Pancreas (tissue), 10 donors: Measurements from ENCODE around the gene ECHDC3. TPM values are rescaled to one million over a fixed set of nuclear protein-coding genes. Genes with fewer than 3 reads are reported as not detected.

Source experiments
- ATAC-seq, 4 donors: fragments of 200-7000 bp; cut with Tn5 transposase; one replicate each; pipeline versions ENCODE4 v1.8.0 to v1.9.1; 2020; ENCODE audit warnings: mild to moderate bottlenecking in 4 of 4, moderate library complexity in 4 of 4
- DNase-seq, 6 donors: peaks; one replicate each; pipeline ENCODE4 v3.0.0-alpha.2; 2020
- FAIRE-seq: peaks from 2 replicates; lab custom pipeline; 2012; peaks lifted over from hg19 to GRCh38; lab: Jason Lieb, UNC
- H3K27ac ChIP-seq, 4 donors: fragments of 200-600 bp; sonication (generic); 1 replicate in 3 of 4; 2 replicates in 1 of 4; pipeline versions ENCODE4 v1.5.0 to v1.8.0; 2020
- H3K27me3 ChIP-seq, 4 donors: fragments of 200-600 bp; one replicate each; pipeline ENCODE4 v1.8.0; 2021
- H3K36me3 ChIP-seq, 3 donors: fragments of 200-600 bp; sonication (generic) in 1 of 3; one replicate each; pipeline versions ENCODE4 v1.5.0 to v1.8.0; 2020 to 2021
- H3K4me1 ChIP-seq, 3 donors: fragments of 200-600 bp; one replicate each; pipeline ENCODE4 v1.8.0; 2021
- H3K4me3 ChIP-seq, 4 donors: fragments of 200-600 bp; sonication (generic) in 2 of 4; one replicate each; pipeline versions ENCODE4 v1.5.0 to v1.8.0; 2020 to 2021
- H3K9me3 ChIP-seq, 4 donors: fragments of 200-600 bp; one replicate each; pipeline ENCODE4 v1.8.0; 2021
- CTCF ChIP-seq, 4 donors: fragments of 200-600 bp; sonication (generic) in 3 of 4; IDR thresholded peaks; one replicate each; pipeline versions ENCODE4 v1.5.0 to v1.8.0; 2021; ENCODE audit warnings: antibody characterized with exemption in 4 of 4
- WGBS, 2 donors: extraction: QIAGEN DNeasy Blood & Tissue Kit; methylation state at CpG; one replicate each; pipeline ENCODE4 v1.1.7; 2013; 5-methylcytosine and 5-hydroxymethylcytosine counted together
- intact Hi-C, 3 donors: fragments of 100-400 bp; cut with DNase I; formaldehyde crosslinking; loops; one replicate each; pipeline versions ENCODE4 v1.11.1 to v1.14.2; 2022
- polyA plus RNA-seq, 2 donors: library from polyadenylated mRNA; stranded (reverse); fragments of 200-250 nt; gene quantifications; one replicate each; pipeline ENCODE4 v1.2.3, GENCODE V29; 2013
- total RNA-seq, 6 donors: library from RNA; stranded (reverse); fragmentation: NEBNext Ultra II Directional in 4 of 6; extraction: Animal tissue kit (Norgen Biotek cat#: 25700) in 4 of 6; gene quantifications; one replicate each; pipeline versions ENCODE4 v1.2.1 to v1.2.4, GENCODE V29; 2021 to 2023
- donor health status: healthy with polysubstance abuse.
- donor health status: DM: no; HTN: no; CAD: no; lungs with moderate emphysema.
- donor health status: DM: no; HTN: no; CAD: no.
- donor health status: control.
- donor health status: control.
- donor health status: Bipolar disorder and iron deficiency.
- donor health status: DM: yes; HTN: yes; CAD: no.
- donor health status: DM: no; HTN: no; CAD: no.
- donor health status: DM: no; HTN: no; CAD: no.
- donor health status: DM: yes; HTN: yes; CAD: no.

The ECHDC3 gene
- total and polyA plus RNA-seq, 8 donors, result 9.7 to 19.6 (median 16.6) TPM

- 55 to 60% methylated on average over 5 of the region's 5 CpGs for WGBS, 2 donors
Measured at GRCh38 chr10:11698691-11699549, 43.3 kb upstream of the ECHDC3 start.

GRCh38 chr10:11699550-11700097 is 42.6 kb upstream of the ECHDC3 start:
- peak in 1 of 6 donors; percentile 35 for DNase-seq
- H3K36me3 ChIP-seq, result no peaks in the 10 kb centered on the region
- H3K4me3 ChIP-seq, result no peak overlapping the region
- no peak for TF ChIP-seq CTCF (IDR thresholded peaks at IDR 0.05)
- WGBS, 2 donors, result 43 to 46% methylated on average over 14 of the region's 14 CpGs
- H3K4me1 ChIP-seq, result peaks cover 0 to 9% (median 0%) of the 10 kb centered on the region in 3 donors
- H3K27ac ChIP-seq, result peak overlapping the region in 2 of 4 donors; percentile 27 to 34
- peak; percentile 31 to 83 (median 70) for ATAC-seq
- no peak for FAIRE-seq
- H3K27me3 ChIP-seq, result no peaks in the 10 kb centered on the region
- H3K9me3 ChIP-seq, result no peaks in the 10 kb centered on the region
- intact Hi-C loops, result no loop called here

More at GRCh38 chr10:11698691-11699549, 43.3 kb upstream of the ECHDC3 start:
- no peak for DNase-seq
- Histone ChIP-seq H3K9me3 (no peaks in the 10 kb centered on the region), H3K27ac (peak overlapping the region in 2 of 4 donors; percentile 27 to 34), H3K4me1 (peaks cover 0 to 9% (median 0%) of the 10 kb centered on the region in 3 donors), H3K4me3 (no peak overlapping the region), H3K27me3 (no peaks in the 10 kb centered on the region), H3K36me3 (no peaks in the 10 kb centered on the region)
- intact Hi-C loops, result no loop called here
- no peak for FAIRE-seq
- TF ChIP-seq CTCF (IDR thresholded peaks at IDR 0.05), result no peak
- peak in 3 of 4 donors; percentile 11 to 28 (median 21) for ATAC-seq

GRCh38 chr10:11700539-11700938 is 41.6 kb upstream of the ECHDC3 start:
- Histone ChIP-seq H3K27me3 (no peaks in the 10 kb centered on the region), H3K4me3 (no peak overlapping the region), H3K36me3 (no peaks in the 10 kb centered on the region), H3K4me1 (peaks cover 0 to 9% (median 0%) of the 10 kb centered on the region in 3 donors), H3K9me3 (no peaks in the 10 kb centered on the region), H3K27ac (no peak overlapping the region)
- ATAC-seq (no peak), DNase-seq (no peak), FAIRE-seq (no peak)
- WGBS, 2 donors, result 96 to 99% methylated on average over 6 of the region's 6 CpGs
- no peak for TF ChIP-seq CTCF (IDR thresholded peaks at IDR 0.05)
- intact Hi-C loops, result no loop called here

GRCh38 chr10:11701451-11702095 is 40.6 kb upstream of the ECHDC3 start:
- 78 to 85% methylated on average over 6 of the region's 6 CpGs for WGBS, 2 donors
- no peak for TF ChIP-seq CTCF (IDR thresholded peaks at IDR 0.05)
- no peaks in the 10 kb centered on the region for H3K9me3 ChIP-seq
- H3K36me3 ChIP-seq, result no peaks in the 10 kb centered on the region
- DNase-seq, result no peak
- peaks cover 0 to 9% (median 0%) of the 10 kb centered on the region in 3 donors for H3K4me1 ChIP-seq
- no peak overlapping the region for H3K27ac ChIP-seq
- H3K27me3 ChIP-seq, result no peaks in the 10 kb centered on the region
- intact Hi-C loops, result no loop called here
- no peak overlapping the region for H3K4me3 ChIP-seq
- ATAC-seq, result no peak
- FAIRE-seq, result no peak
